IPS-18a (cell line): Measurements from ENCODE around the gene IL37.

ENCODE experiments used
- H3K27ac ChIP-seq: one replicate; pipeline ENCODE4 v1.5.1; 2013; ENCODE audit warnings: low read length
- H3K27me3 ChIP-seq: one replicate; pipeline ENCODE4 v1.6.1; 2013; ENCODE audit warnings: mild to moderate bottlenecking, low read length; ENCODE audit not compliant: control insufficient read depth, insufficient read depth
- H3K36me3 ChIP-seq: one replicate; pipeline ENCODE4 v1.6.1; 2013; ENCODE audit warnings: low read depth, low read length; ENCODE audit not compliant: control insufficient read depth
- H3K4me1 ChIP-seq: one replicate; pipeline ENCODE4 v1.6.1; 2013; ENCODE audit warnings: low read depth, low read length; ENCODE audit not compliant: control insufficient read depth
- H3K4me3 ChIP-seq: one replicate; pipeline ENCODE4 v1.5.1; 2013; ENCODE audit warnings: low read length
- H3K9ac ChIP-seq: one replicate; pipeline ENCODE4 v1.6.1; 2013; ENCODE audit warnings: mild to moderate bottlenecking, low read length, moderate library complexity
- H3K9me3 ChIP-seq: one replicate; pipeline ENCODE4 v1.6.1; 2013; ENCODE audit warnings: low read depth, low read length; ENCODE audit not compliant: control insufficient read depth

IL37 gene

GRCh38 chr2:112949456-112949855 lies 38.5 kb downstream of the IL37 start:
- Histone ChIP-seq H3K36me3 (no peaks in the 10 kb centered on the region), H3K27me3 (no peaks in the 10 kb centered on the region), H3K4me3 (no peak overlapping the region), H3K4me1 (no peaks in the 10 kb centered on the region), H3K9ac (no peak overlapping the region), H3K27ac (no peak overlapping the region), H3K9me3 (peaks cover 14% of the 10 kb centered on the region)

DNA sequence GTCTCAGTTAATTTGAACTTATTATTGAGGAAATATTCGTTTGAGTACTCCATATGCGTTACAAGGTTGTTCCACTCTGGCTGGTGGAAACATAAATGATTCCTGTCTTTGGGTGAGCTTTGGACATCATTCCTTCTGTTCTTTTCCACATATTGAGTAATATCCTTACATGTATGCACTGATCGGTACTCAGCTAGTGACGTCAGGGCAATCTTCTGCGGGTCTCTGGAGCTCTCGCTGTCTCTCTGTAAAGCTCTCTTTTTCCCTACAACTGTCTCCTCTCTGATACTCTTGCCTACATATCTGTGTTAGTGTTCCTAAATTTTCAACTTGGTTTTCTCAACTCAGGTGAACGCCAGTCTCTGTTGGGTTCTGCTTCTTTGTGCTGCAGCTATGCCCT lies 43.4 kb downstream of the IL37 start:
- H3K27ac ChIP-seq: no peak overlapping the region
- H3K9me3 ChIP-seq: no peaks in the 10 kb centered on the region
- H3K27me3 ChIP-seq: no peaks in the 10 kb centered on the region
- H3K36me3 ChIP-seq: no peaks in the 10 kb centered on the region
- H3K4me1 ChIP-seq: no peaks in the 10 kb centered on the region
- H3K4me3 ChIP-seq: no peak overlapping the region
- H3K9ac ChIP-seq: no peak overlapping the region

DNA sequence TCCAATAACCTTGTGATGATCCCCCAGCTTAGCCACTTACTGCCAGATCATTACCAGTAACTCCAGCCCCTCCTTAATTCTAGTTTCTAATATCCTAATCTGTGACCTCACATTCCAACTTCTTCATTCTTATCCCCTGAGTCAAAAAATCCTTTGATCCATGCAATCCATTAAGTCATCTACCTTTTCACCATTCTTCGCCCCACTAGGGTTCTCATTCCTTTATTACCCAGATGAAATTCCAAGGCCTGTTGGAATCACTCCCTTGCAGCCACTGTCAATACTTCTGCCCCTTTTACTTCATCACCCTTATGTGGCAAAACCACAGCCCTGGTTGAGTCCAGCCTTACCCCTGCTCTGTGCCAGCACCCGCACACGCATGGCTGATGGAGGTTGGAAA lies 46.5 kb downstream of the IL37 start:
- H3K36me3 ChIP-seq: no peaks in the 10 kb centered on the region
- no peaks in the 10 kb centered on the region for H3K9me3 ChIP-seq
- no peak overlapping the region for H3K27ac ChIP-seq
- H3K4me1 ChIP-seq: no peaks in the 10 kb centered on the region
- no peaks in the 10 kb centered on the region for H3K27me3 ChIP-seq
- H3K4me3 ChIP-seq: no peak overlapping the region
- H3K9ac ChIP-seq: no peak overlapping the region

- Histone ChIP-seq H3K9ac (no peak overlapping the region), H3K4me1 (no peaks in the 10 kb centered on the region), H3K27me3 (no peaks in the 10 kb centered on the region), H3K4me3 (no peak overlapping the region), H3K9me3 (no peaks in the 10 kb centered on the region), H3K36me3 (no peaks in the 10 kb centered on the region), H3K27ac (no peak overlapping the region)
Measured at GRCh38 chr2:112958428-112959108, 47.6 kb downstream of the IL37 start.

DNA sequence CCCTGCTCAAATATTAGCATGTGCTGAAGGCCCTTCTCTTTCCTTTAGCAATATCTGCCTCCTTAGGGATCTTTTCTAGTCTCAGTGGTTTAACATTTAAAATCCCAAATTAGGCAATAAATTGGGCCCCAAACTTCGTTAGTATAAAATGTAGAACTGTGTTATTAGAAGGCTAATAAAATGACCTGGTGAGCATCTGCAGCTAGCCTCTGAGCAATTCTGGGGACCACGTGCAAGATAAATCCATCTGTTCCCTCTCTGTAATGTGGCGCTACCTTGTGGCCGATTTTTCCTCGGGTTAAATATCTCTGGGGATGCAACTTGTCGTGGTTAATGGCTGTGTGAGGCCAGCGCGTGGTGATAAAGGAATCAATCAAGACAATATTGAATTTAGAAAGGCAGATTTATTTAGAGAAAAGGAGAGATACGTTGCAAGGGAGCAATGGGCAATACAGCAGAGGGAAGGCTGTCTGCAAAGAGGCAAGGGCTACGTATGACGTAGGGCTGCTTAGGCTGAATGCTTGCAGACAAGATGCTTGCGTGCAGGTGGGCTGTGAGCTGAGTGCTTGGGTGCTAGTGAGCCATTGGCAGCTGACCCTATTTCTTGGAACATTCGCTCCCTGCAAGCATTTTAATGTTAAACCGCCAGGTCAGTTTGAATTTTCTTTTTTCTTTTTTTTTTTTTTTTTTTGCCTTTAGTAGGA lies 48.3 kb downstream of the IL37 start:
- Histone ChIP-seq H3K27me3 (no peaks in the 10 kb centered on the region), H3K36me3 (no peaks in the 10 kb centered on the region), H3K4me3 (no peak overlapping the region), H3K9me3 (no peaks in the 10 kb centered on the region), H3K4me1 (no peaks in the 10 kb centered on the region), H3K27ac (no peak overlapping the region), H3K9ac (no peak overlapping the region)

GRCh38 chr2:112960230-112960825 lies 49.4 kb downstream of the IL37 start:
- Histone ChIP-seq H3K4me3 (no peak overlapping the region), H3K9ac (no peak overlapping the region), H3K36me3 (no peaks in the 10 kb centered on the region), H3K9me3 (no peaks in the 10 kb centered on the region), H3K4me1 (no peaks in the 10 kb centered on the region), H3K27ac (no peak overlapping the region), H3K27me3 (no peaks in the 10 kb centered on the region)

- Histone ChIP-seq H3K4me3 (no peak overlapping the region), H3K27ac (no peak overlapping the region), H3K27me3 (no peaks in the 10 kb centered on the region), H3K4me1 (no peaks in the 10 kb centered on the region), H3K36me3 (no peaks in the 10 kb centered on the region), H3K9ac (no peak overlapping the region), H3K9me3 (no peaks in the 10 kb centered on the region)
Measured at GRCh38 chr2:112962308-112963175, 51.6 kb downstream of the IL37 start.

DNA sequence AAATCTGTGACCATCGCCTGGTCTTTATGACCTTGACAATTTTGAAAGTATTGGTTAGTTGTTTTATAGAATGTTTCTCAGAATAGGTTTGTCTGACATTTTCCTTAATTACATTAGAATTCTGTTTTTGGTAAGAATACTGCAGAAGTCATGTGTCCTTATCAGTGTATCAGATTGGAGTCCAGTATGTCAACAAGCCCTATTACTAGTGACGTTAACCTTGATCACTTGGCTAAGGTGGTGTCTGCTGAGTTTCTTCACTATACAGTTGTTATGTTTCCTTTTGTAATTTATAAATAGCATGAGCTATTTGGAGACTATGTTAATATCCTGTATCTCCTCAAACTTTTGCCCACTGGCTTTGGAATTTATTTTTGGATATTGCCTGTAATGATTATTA lies 56.1 kb downstream of the IL37 start:
- no peaks in the 10 kb centered on the region for H3K36me3 ChIP-seq
- H3K27me3 ChIP-seq: no peaks in the 10 kb centered on the region
- no peaks in the 10 kb centered on the region for H3K4me1 ChIP-seq
- no peak overlapping the region for H3K9ac ChIP-seq
- H3K9me3 ChIP-seq: no peaks in the 10 kb centered on the region
- H3K4me3 ChIP-seq: no peak overlapping the region
- H3K27ac ChIP-seq: no peak overlapping the region
